Activated CD4-positive, alpha-beta memory T cell treated with anti-CD3 and anti-CD28 coated beads for 36 hours (primary cell): Measurements from ENCODE around the gene PIGP. TPM values are rescaled to one million over a fixed set of nuclear protein-coding genes. Genes with fewer than 3 reads are reported as not detected.
A peak's percentile ranks its signal among the peaks of the same experiment; 100 is the strongest.
"Not testable (repeated sequence)": the region's sequence is repeated elsewhere in the genome, so short reads cannot be mapped to it uniquely, and the experiment has no call there.

ENCODE experiments used
- CTCF ChIA-PET: fragments of 350-600 bp; sonication (Branson Sonifier 250); formaldehyde crosslinking; loops from one replicate; lab custom pipeline; 2021; ENCODE audit warnings: antibody characterized with exemption, inconsistent platforms; lab: Charles Lee
- POLR2A ChIA-PET: fragments of 350-600 bp; sonication (Branson Sonifier 250); formaldehyde crosslinking; loops from one replicate; lab custom pipeline; 2021; ENCODE audit warnings: antibody characterized with exemption; lab: Charles Lee
- DNase-seq: peaks from one replicate; pipeline ENCODE4 v3.0.0-alpha.2; 2020
- H3K27ac Mint-ChIP-seq: one replicate; pipeline ENCODE4 v1.8.0; 2021; ENCODE audit warnings: mixed read lengths
- H3K27me3 Mint-ChIP-seq: one replicate; pipeline ENCODE4 v1.8.0; 2021; ENCODE audit warnings: mixed read lengths
- H3K36me3 Mint-ChIP-seq: one replicate; pipeline ENCODE4 v1.8.0; 2021; ENCODE audit warnings: mixed read lengths
- H3K4me1 Mint-ChIP-seq: one replicate; pipeline ENCODE4 v1.8.0; 2021; ENCODE audit warnings: low read depth, mixed read lengths
- H3K4me3 Mint-ChIP-seq: one replicate; pipeline ENCODE4 v1.8.0; 2021; ENCODE audit warnings: mild to moderate bottlenecking, mixed read lengths
- H3K9me3 Mint-ChIP-seq: one replicate; pipeline ENCODE4 v1.8.0; 2021; ENCODE audit warnings: mixed read lengths
- intact Hi-C: fragments of 100-400 bp; cut with micrococcal nuclease; formaldehyde crosslinking; loops from one replicate; pipeline ENCODE4 v1.15.1; 2023
- total RNA-seq, 2 experiments: library from RNA; stranded (reverse); gene quantifications; one replicate each; pipeline ENCODE4 v1.2.3, GENCODE V29; 2021

PIGP gene
- 10 to 100 TPM; 19.2 to 21.2 TPM for total RNA-seq

- peak; percentile 97 for DNase-seq
- CTCF ChIA-PET: no interaction called here
- Mint-ChIP-seq H3K9me3 (no peaks in the 10 kb centered on the region), H3K36me3 (peaks cover 18% of the 10 kb centered on the region), H3K27me3 (no peaks in the 10 kb centered on the region), H3K4me3 (peak within 1 kb of the TSS; percentile 99), H3K4me1 (peaks cover 50% of the 10 kb centered on the region), H3K27ac (peak within 1 kb of the TSS; percentile 89)
- intact Hi-C loops: loop anchor here (1.0 to 5.0 kb wide), 6 partner anchors 84 to 489 kb away; partner anchors contain the start of genes DYRK1A, HLCS and VPS26C
- POLR2A ChIA-PET: no interaction called here
Observed at GRCh38 chr21:37072988-37073416, at the start of gene PIGP, which contains the start of gene TTC3. PIGP (minus strand) TSS chr21:37073071; CDS start chr21:37072515, 556 bp downstream. TTC3 (plus strand) TSS chr21:37073254; CDS start chr21:37087258, 14,004 bp downstream.

DNA sequence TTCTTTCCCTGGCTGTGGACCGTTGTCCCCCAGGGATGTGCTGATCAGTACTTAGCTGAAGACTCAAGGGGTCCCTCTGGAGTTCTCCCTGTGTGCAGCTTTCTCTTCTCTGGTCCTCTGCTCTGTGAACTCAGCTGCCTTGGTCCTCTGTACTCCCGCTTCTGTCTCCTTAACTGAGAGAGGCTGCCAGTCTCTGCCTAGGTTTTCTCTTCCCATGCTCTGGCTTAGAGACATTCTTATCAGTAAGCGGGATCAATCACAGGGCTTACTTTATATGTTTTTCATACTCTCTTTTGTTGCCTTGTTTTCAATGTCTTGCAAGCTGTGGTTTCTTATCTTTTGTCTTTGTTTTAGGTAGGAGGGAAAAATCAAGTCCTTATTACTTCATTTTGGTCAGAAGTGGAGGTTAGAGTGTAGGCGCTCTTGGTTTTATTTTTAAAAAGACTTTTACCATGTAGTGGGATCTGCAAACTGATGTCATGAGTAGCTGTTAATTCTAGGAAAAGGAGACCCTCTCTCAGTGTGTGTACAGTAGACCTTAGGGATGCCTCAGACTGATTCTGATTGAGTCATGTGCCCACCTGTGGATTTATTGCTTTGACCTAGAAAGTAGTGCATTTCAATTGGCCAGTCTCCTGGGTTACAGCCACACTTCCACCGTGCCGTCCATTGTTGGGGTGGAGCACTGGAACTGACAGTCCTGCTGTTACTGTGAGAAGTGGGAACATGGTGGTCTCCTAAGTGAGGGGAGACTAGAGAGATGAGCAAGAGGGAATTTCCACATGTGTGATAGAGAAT lies 46.7 kb upstream of the PIGP start:
- H3K4me1 Mint-ChIP-seq: peaks cover 21% of the 10 kb centered on the region
- no peaks in the 10 kb centered on the region for H3K27me3 Mint-ChIP-seq
- ChIA-PET CTCF (no interaction called here), POLR2A (no interaction called here)
- intact Hi-C loops: no loop called here
- no peak overlapping the region for H3K4me3 Mint-ChIP-seq
- peak overlapping the region; percentile 15 for H3K27ac Mint-ChIP-seq
- H3K36me3 Mint-ChIP-seq: no peaks in the 10 kb centered on the region
- DNase-seq: no peak
- no peaks in the 10 kb centered on the region for H3K9me3 Mint-ChIP-seq

DNA sequence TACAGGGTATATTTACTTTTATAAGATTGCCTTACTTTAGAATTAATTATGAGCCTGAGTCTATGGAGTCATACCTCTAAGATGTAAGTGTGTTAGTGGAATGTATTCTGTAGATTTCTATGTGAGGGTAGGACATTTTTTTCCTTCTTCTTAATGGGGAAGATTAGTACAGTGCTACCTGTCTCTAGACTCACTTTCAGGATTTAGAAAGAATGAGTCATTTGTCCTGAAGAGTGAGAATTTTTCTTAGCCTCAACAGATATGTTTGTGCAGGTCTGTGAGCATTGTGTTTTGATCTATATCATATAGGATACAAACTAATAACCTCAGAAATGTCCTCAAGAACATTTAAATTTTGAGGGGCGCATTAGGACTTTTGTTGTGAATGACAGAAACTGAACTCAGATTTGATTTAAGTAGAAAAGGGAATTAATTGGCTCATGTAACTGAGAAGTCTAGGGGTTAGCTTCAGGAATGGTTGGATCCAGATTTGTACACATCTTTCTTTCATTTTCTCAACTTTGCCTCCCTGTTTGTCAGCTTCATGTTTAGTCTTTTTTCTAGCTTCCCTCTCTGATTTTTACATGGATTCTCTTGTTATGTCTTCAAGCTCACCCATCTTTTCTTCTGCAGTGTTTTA lies 45.4 kb upstream of the PIGP start:
- Mint-ChIP-seq H3K27ac (no peak overlapping the region), H3K9me3 (peaks cover 2% of the 10 kb centered on the region), H3K27me3 (no peaks in the 10 kb centered on the region), H3K4me3 (no peak overlapping the region), H3K36me3 (peaks cover 2% of the 10 kb centered on the region), H3K4me1 (peaks cover 21% of the 10 kb centered on the region)
- ChIA-PET CTCF (no interaction called here), POLR2A (no interaction called here)
- DNase-seq: no peak
- intact Hi-C loops: no loop called here

DNA sequence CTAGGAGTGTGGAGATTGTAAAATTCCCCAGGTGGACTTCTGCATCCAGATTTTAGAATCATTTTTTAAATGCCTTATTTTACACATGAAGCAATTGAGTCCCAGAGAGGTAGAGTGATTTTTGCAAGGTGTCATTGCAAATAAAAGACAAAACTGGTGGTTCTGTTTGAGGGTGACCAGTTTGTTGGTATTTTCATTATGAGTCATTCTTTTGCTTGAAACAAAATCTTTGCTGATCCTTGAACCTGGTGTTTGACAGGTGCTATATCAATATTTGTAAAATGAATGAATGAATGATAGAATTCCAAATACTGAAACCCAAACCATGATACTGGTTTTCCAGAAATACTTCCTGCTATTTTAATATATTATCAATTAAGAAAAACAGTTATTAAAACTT lies 44.3 kb upstream of the PIGP start:
- no peak for DNase-seq
- intact Hi-C loops: no loop called here
- peaks cover 2% of the 10 kb centered on the region for H3K36me3 Mint-ChIP-seq
- peaks cover 2% of the 10 kb centered on the region for H3K9me3 Mint-ChIP-seq
- POLR2A ChIA-PET: no interaction called here
- H3K4me3 Mint-ChIP-seq: no peak overlapping the region
- peaks cover 21% of the 10 kb centered on the region for H3K4me1 Mint-ChIP-seq
- CTCF ChIA-PET: no interaction called here
- H3K27ac Mint-ChIP-seq: no peak overlapping the region
- no peaks in the 10 kb centered on the region for H3K27me3 Mint-ChIP-seq

GRCh38 chr21:37116459-37116858 lies 43.6 kb upstream of the PIGP start:
- H3K27ac Mint-ChIP-seq, H3K9me3 Mint-ChIP-seq, CTCF ChIA-PET, H3K36me3 Mint-ChIP-seq, intact Hi-C loops, H3K27me3 Mint-ChIP-seq, DNase-seq, H3K4me3 Mint-ChIP-seq, POLR2A ChIA-PET: not testable (repeated sequence)
- peaks cover 21% of the 10 kb centered on the region for H3K4me1 Mint-ChIP-seq

GRCh38 chr21:37114301-37114700 lies 41.4 kb upstream of the PIGP start:
- H3K4me3 Mint-ChIP-seq, H3K27ac Mint-ChIP-seq, H3K9me3 Mint-ChIP-seq, POLR2A ChIA-PET, H3K36me3 Mint-ChIP-seq, CTCF ChIA-PET, DNase-seq, intact Hi-C loops, H3K27me3 Mint-ChIP-seq: not testable (repeated sequence)
- peaks cover 13% of the 10 kb centered on the region for H3K4me1 Mint-ChIP-seq

- H3K27ac Mint-ChIP-seq, H3K27me3 Mint-ChIP-seq, CTCF ChIA-PET, H3K4me3 Mint-ChIP-seq, intact Hi-C loops, H3K4me1 Mint-ChIP-seq, POLR2A ChIA-PET, DNase-seq, H3K9me3 Mint-ChIP-seq: not testable (repeated sequence)
- peaks cover 19% of the 10 kb centered on the region for H3K36me3 Mint-ChIP-seq
Observed at GRCh38 chr21:37111029-37111428, 38.2 kb upstream of the PIGP start.

- peaks cover 18% of the 10 kb centered on the region for H3K36me3 Mint-ChIP-seq
- no peak for DNase-seq
- H3K27ac Mint-ChIP-seq: no peak overlapping the region
- peaks cover 2% of the 10 kb centered on the region for H3K9me3 Mint-ChIP-seq
- POLR2A ChIA-PET: no interaction called here
- intact Hi-C loops: no loop called here
- no peaks in the 10 kb centered on the region for H3K4me1 Mint-ChIP-seq
- no peaks in the 10 kb centered on the region for H3K27me3 Mint-ChIP-seq
- CTCF ChIA-PET: no interaction called here
- H3K4me3 Mint-ChIP-seq: no peak overlapping the region
Observed at GRCh38 chr21:37106998-37107397, 34.1 kb upstream of the PIGP start.

DNA sequence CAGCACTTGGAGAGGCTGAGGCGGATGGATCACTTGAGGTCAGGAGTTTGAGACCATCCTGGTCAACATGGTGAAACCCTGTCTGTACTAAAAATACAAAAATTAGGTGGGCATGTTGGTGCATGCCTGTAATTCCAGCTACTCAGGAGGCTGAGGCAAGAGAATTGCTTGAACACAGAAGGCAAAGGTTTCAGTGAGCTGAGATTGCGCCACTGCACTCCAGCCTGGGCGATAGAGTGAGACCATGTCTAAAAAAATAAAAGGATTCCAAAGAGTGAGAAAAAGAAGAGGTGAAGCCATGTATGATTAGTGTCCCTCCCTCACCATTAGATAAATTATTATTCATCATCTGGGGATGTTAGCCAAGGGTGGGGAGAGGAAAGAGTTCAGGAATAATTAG lies 29.9 kb upstream of the PIGP start:
- CTCF ChIA-PET, H3K4me3 Mint-ChIP-seq, POLR2A ChIA-PET, H3K9me3 Mint-ChIP-seq, DNase-seq, intact Hi-C loops, H3K4me1 Mint-ChIP-seq, H3K27ac Mint-ChIP-seq, H3K27me3 Mint-ChIP-seq: not testable (repeated sequence)
- H3K36me3 Mint-ChIP-seq: peaks cover 20% of the 10 kb centered on the region

- peaks cover 26% of the 10 kb centered on the region for H3K36me3 Mint-ChIP-seq
- no peaks in the 10 kb centered on the region for H3K27me3 Mint-ChIP-seq
- no peak for DNase-seq
- H3K4me3 Mint-ChIP-seq: no peak overlapping the region
- no peaks in the 10 kb centered on the region for H3K9me3 Mint-ChIP-seq
- POLR2A ChIA-PET: no interaction called here
- CTCF ChIA-PET: no interaction called here
- no peak overlapping the region for H3K27ac Mint-ChIP-seq
- no peaks in the 10 kb centered on the region for H3K4me1 Mint-ChIP-seq
- intact Hi-C loops: no loop called here
Observed at GRCh38 chr21:37101384-37101783, 28.5 kb upstream of the PIGP start.

DNA sequence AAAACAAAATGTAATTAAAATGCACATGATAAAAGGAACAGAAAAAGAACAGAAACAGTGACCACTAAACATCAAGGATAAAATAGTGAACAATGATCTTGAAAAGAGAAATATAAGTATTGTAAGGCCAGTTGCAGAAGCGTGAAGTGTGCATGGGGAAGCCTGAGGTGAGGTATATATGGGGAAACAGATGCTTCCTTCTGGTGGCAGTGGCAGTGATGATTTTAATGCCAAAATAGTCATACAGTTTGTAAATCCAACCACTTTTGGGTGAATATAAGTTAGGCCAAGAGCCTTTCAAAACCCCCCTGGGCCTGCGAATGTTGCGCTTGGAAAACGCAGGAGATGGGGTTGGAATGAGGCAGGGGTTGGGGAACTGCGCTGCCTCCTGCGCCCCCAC lies 27.4 kb upstream of the PIGP start:
- intact Hi-C loops: no loop called here

GRCh38 chr21:37098751-37099150 lies 25.9 kb upstream of the PIGP start:
- Mint-ChIP-seq H3K27ac (no peak overlapping the region), H3K36me3 (peaks cover 27% of the 10 kb centered on the region), H3K4me3 (no peak overlapping the region), H3K4me1 (no peaks in the 10 kb centered on the region), H3K9me3 (no peaks in the 10 kb centered on the region), H3K27me3 (no peaks in the 10 kb centered on the region)
- ChIA-PET CTCF (interaction anchor here (0.6 kb wide), 1 partner anchor 9 kb away, joined by 3 read pairs; no protein-coding TSS in a partner anchor), POLR2A (no interaction called here)
- no peak for DNase-seq
- intact Hi-C loops: no loop called here

More for the DNA sequence above, 27.4 kb upstream of the PIGP start:
- ChIA-PET CTCF (no interaction called here), POLR2A (no interaction called here)
- H3K4me3 Mint-ChIP-seq: no peak overlapping the region
- DNase-seq: no peak
- H3K9me3 Mint-ChIP-seq: no peaks in the 10 kb centered on the region
- H3K36me3 Mint-ChIP-seq: peaks cover 27% of the 10 kb centered on the region
- no peaks in the 10 kb centered on the region for H3K4me1 Mint-ChIP-seq
- H3K27me3 Mint-ChIP-seq: no peaks in the 10 kb centered on the region
- no peak overlapping the region for H3K27ac Mint-ChIP-seq
